NCI-H510A (cell line): ENCODE measurements around the gene ECE2.
A peak's percentile ranks its signal among the peaks of the same experiment; 100 is the strongest.

Experiments used
- DNase-seq: peaks from one replicate; lab custom pipeline; 2025; lab: John Stamatoyannopoulos, UW

ECE2 gene

DNA sequence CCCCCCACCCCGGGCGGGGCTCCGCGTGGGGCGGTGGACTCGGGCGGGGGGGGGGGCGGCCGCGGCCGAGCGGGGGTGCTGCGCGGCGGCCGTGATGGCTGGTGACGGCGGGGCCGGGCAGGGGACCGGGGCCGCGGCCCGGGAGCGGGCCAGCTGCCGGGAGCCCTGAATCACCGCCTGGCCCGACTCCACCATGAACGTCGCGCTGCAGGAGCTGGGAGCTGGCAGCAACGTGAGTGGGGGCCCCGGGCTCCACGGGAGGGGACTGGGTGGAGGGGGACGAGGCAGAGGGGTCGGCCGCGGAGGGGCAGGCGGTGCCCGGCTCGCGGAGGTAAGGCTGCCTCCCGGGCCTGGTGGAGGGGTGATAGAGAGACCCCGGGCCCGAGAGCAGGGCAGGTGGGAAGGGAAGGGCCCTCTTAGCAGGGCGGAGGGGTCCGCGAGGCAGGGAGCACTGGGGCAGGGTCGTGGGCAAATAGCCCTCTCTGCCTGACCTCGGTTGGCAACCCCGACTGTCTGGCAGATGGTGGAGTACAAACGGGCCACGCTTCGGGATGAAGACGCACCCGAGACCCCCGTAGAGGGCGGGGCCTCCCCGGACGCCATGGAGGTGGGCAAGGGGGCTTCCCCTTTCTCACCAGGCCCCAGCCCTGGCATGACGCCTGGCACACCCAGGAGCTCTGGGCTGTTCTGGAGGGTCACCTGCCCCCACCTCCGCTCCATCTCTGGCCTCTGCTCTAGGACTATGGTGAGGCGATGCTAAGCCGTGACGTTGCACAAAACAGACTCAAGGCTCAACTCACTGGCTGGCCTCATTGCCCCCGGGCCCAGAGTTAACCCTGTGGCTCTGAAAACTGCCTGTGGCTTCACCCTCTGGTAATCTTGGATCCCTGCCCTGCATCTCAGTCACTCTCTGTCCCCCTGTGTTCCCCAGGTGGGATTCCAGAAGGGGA, at the start of gene ECE2:
Gene ECE2, plus strand, starts transcription at position 62 of the 950 bp plus-strand sequence. Its CDS starts 132 bp downstream, at position 194.
- DNase-seq: no peak

DNA sequence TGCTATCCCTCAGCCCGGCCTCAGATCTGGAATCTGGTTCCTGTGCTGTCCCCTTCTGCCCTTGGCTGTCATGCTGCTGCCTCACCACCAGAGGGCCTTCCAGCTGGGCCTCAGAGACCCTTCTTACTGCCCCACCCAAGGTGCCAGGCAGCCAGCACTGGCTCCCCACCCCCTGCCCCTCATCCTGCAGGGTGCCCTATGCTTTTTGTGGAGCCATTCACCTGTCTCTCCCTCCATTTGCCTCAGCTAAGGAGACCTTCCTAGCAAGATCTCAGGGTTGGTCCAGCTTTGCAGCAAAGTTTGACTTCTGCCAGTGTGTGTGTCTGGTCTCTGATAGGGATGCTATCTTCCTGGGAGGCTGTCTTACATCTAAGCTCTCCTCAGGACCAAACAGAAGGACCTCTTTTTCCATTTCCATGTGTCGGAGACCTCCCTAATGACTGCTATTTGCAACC, 48.3 kb upstream of the ECE2 start:
- DNase-seq: no peak

DNA sequence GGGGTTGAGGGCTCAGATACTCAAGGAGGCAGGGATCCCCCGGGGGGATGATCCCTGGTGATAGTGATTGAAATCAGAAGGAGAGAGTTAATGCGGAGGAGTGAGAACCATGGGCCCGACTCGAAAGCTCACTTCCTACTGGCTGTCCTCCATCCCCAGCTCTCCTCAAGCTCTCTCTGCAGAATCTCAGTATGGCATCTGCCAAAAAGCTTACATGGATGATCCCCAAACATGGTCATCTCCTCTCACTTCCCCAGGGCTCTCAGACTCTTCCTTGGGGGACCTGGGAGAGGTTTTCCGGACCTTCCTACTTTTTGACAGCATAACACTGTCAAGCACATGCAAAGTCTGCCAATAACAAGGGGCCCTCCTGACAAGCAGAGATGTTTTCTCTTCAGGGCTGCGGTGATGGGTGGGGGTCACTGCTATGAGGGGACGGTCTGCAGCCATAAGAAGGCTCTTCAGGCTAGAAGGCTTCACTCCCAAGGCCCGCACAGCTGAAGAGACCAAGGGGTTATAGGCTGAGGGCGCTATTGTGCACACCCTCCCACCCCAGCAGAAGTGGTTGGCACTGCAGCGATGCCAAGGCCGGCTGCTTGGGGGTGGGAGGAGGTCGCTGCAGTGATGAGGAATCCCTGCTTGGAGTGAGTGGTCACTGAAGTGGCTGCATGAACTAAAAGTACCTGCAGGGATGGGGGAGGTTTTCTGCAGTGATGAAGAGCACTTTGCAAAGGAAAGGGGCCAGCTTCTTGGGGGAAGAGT, 47.3 kb upstream of the ECE2 start:
- no peak for DNase-seq

DNA sequence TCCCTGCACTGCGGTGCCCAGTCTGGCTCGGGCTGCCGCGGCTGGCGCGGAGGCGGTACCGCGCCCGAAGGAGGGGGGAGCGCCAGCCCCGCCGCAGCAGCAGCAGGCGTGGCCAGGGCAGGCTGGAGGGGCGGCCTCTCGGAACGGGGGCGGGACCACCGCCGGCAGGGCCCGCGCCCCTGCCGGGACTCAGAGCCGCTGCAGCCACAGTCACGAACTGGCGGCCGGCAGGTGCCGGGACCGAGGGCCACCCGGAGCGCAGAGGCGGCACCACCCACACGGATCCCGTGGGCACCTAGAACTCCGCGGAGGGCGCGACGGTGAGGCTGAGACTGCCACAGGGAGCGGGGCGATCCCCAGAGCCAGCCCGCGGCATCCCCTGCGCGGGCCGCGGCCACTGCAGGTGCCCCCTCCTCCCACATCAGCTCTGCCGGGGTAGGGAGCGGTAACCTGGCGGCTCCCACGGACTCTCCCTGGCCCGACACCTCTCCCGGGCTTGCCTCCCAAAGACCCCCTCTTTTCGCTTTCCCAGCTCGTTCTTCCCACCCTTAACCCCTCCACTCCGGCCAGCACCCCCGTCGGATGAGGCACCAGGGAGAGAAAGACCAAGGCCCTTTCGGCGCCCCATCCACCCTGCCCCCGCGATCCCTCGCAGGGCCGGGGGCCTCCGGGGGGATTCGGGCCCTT, 46.3 kb upstream of the ECE2 start, which contains the start of gene VWA5B2:
Gene VWA5B2, plus strand, starts transcription at position 192 of the 687 bp plus-strand sequence. CDS start 944 bp downstream, outside the sequence.
- DNase-seq: peak; percentile 78

DNA sequence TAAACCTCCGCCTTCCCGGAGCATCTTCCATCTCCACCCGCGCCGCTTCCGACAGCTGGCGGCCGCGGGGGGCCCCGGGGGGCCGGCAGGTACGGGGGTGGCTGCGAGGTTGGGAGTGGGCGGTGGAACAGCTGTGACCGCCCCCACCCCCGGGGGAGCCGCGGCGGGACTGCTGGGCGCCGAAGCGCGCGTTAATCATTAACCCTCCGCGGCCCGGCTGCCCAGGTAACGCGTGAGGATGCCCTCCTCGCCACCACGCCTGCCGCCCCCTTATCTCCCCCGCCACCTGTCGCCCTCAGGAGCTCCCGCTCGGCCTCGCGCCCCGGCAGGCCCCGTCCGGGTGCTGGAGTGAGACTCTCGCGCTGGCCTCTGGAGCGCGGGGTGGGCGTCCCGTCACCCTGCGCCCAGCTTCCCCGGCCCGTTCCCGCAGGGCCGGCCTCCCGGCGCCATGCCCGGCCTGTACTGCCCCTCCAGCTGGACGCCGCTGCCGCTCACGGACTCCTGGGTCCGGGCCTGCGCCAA, 45.7 kb upstream of the ECE2 start:
- no peak for DNase-seq

DNA sequence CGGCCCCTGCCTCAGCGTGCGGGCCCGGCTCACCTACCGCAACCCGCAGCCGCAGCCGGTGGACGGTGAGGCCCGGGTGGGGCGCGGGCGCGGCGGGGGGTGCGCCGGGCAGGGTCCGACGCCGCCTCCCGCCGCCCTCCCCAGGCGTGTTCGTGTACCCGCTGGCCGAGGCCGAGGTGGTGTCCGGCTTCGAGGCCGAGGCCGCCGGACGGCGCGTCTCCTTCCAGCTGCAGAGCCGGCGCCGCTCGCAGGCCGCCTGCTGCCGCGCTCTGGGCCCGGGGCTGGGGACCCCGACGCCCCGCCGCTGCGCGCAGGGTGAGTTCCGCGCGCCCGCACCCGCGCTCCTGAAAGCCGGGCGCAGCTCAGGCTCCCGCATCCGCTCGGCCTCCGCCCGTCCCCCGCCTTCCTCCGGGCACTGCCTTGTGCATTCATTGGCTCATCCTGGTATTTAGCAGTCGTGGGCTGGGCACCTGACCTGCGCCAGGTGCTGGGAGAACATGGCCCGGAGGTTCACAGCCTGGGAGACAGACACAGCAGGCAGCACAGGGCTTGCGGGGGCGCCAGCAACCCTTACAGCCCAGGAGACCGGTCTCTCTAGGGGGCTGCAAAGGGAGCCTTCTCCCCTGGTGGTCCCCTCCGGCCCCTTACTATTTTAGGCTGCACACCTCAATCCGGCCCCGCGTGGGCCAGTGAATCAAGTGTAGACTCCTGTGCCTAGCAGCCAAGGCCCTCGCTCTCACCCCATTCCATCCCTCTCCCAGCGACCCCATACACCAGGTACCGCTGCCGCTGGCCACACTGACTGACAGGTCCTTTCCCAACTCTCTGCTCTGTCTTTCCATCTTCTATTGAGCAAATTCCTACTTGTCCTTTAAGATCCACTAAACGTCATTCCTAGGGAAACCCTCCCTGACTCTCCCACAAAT, 45.0 kb upstream of the ECE2 start:
- peak; percentile 68 for DNase-seq

DNA sequence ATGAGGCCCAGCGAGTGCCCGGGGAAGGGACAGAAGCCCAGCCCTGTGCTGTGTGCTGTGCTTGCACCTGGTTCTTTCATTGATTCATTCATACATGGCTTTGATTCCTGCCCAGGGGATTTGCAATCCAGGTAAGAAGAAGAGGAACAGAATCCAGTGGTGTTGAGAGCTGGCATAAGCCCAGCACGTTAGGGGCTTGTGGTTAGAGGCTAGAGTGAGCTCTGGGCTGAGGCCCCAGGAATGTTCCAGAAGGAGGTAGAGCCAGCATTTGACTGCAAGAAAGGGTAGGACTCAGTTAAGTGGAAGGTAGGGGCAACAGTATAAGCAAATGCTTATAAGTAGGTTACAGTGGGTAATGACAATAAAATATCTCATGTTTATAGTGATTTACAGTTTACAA, 44.2 kb upstream of the ECE2 start:
- no peak for DNase-seq

DNA sequence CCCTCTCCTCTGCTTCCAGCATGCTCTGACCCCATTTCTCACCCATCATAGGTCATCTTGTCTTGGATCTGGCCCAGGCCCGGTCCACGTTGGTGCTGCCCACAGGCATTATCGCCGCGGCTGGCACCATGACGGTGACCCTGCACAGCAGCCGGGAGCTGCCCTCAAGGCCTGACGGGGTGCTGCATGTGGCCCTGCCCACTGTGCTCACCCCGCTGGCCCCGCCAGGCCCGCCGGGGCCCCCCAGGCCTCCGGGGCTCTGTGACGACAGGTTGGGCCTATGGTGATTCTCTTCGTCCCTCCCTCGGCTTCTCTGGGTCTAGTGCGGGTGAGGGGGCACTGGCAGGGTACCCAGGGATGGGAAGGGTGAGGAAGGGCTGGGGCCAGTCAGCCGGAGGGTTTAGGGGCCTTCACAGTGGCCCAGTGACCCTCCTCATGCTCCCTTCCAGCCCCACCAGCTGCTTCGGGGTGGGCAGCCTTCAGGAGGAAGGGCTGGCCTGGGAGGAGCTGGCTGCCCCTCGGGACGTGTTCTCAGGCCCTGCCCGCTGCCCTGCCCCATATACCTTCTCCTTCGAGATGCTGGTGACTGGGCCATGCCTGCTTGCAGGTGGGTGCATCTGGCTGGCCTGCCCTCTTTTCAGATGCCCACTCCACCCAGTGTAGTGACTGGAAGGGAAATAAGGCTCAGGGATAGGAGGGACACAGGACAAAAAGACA, 42.5 kb upstream of the ECE2 start:
- no peak for DNase-seq

DNA sequence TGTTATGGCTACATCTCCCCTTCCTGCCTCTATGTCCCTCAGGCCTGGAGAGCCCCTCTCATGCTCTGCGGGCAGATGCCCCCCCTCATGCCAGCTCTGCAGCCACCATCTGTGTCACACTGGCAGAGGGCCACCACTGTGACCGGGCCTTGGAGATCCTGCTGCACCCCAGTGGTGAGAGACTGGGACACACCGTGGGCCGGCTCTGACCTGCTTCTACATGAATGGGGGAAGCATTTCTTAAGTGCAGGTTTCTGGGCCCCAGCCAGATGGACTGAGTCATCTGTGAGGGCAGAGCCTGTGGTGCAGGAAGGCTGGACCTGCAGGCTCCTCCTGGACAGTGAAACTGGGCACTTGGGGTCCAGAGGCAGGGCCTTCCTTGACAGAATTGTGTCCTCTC, 41.6 kb upstream of the ECE2 start:
- DNase-seq: no peak

DNA sequence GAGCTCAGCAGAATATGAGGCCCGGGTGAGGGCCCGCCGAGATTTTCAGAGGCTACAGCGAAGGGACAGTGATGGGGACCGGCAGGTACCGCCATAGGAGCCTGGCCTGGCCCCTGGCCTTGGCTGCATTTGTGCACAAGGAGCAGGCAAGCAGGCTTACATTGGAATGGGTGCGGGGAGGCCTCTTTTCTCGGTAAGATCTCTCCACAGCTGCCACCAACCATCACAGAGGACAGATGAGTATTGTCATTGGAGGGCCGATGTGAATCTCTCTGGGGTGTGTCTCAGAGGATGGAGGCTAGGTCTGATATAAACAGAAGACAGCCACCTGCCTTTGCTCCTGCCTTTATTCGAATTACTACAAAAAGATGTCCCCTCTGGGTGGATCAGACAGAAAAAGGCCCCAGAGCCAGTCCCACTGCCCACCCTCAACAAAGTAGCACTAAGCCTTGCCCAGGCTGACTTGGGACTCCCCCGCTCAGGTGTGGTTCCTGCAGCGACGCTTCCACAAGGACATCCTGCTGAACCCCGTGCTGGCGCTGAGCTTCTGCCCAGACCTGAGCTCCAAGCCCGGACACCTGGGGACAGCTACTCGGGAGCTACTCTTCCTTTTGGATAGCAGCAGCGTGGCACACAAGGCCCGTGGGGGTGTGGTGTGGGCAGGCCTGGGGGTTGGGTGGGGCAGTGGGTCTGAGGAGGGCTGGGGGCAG, 41.0 kb upstream of the ECE2 start:
- no peak for DNase-seq

DNA sequence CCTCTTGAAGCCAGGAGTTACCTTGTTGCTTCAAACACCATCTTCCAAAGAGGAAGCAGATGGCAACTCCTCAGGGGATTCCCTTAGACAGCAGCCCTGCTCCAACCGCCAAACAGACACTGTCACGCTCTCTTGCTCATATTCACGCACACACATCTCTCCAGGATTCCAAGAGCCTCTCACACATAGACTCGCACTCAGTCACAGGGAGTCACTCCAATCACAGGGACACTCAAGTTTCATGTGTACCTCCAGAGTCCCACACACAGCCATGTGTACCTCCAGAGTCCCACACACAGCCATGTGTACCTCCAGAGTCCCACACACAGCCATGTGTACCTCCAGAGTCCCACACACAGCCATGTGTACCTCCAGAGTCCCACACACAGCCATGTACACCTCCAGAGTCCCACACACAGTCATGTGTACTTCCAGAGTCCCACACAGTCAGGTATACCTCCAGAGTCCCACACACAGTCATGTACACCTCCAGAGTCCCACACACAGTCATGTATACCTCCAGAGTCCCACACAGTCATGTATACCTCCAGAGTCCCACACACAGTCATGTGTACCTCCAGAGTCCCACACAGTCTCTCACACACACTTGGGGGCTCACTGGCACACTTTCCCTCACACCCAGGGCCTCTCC, 40.3 kb upstream of the ECE2 start:
- DNase-seq: no peak

DNA sequence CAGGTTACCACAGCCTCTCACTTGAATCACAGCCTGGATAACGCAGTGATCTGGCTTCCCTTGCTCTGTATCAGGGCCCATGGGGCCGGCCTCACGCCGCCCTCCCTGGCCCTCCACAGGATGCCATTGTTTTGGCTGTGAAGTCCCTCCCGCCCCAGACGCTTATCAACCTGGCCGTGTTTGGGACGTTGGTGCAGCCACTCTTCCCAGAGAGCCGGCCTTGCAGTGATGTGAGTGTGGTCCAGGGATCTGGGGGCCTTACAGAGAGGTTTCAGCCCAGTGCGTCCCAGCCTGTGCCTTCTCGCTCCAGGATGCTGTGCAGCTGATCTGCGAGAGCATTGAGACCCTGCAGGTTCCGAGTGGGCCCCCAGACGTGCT, 39.8 kb upstream of the ECE2 start:
- DNase-seq: no peak

DNA sequence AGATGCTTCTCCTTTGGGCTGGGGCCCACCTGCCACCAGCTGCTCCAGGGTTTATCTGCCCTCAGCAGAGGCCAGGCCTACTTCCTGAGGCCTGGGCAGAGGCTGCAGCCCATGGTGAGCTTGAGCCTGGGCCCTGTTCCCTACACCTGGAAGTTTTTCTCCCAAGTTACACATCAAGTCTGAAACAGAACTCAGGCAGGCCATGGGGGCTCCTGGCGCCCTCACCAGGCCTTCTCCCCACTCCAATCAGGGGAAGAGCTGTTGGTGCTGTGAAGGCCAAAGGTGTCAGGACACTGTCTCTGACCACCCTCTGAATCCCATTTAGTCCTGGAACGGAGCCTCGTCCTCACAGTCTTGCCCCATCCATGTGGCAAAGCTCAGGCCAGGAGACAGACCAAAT, 39.2 kb upstream of the ECE2 start:
- no peak for DNase-seq

DNA sequence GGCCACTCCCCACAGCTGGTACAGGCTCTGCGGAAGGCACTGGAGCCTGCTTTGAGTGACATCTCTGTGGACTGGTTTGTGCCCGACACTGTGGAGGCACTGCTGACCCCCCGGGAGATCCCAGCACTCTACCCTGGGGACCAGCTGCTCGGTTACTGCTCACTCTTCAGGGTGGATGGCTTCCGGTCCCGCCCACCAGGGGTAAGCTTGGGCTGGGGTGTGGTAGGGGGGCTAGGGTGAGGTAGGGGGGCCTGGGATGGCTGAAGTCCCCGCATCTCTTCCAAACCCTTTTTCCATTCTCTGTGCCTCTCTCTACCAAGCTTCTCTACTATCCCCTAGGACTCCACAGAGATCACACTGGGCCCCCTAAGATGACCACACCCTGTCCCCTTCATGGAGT, 38.6 kb upstream of the ECE2 start:
- no peak for DNase-seq

DNA sequence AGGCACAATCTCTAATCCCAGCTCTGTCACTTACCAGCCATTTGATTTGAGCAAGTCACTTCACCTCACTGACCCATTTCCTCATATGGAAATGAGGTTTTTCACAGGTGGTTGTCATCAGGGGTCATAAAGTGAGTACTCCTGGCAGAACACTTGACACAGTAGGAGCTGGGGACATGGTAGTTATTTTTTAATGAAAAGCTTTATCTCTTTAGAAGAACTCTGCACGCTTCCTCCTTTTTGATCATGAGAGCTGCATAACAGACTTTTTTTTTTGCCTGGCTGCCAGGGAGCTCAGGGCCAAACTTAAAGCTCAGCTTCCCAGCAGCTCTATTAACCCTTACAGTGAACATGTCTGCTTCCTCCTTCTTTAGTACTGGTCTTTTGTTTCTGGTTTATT, 38.0 kb upstream of the ECE2 start:
- DNase-seq: no peak

DNA sequence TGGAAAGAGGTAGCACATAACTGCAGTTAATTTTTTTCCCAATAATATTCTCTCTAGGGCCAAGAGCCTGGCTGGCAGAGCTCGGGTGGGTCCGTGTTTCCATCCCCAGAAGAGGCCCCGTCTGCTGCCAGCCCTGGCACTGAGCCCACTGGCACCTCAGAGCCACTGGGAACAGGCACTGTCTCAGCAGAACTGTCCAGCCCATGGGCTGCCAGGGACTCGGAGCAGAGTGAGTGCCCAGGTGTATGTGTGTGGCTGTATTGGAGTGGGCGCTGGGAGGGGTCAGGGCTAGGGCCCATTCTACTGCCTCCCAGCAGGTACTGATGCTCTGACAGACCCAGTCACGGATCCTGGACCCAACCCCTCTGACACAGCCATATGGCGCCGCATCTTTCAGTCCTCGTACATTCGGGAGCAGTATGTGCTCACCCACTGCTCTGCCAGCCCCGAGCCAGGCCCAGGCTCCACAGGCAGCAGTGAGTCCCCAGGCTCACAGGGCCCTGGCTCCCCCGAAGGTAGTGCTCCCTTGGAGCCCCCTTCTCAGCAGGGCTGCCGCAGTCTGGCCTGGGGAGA, 37.5 kb upstream of the ECE2 start:
- DNase-seq: no peak

DNA sequence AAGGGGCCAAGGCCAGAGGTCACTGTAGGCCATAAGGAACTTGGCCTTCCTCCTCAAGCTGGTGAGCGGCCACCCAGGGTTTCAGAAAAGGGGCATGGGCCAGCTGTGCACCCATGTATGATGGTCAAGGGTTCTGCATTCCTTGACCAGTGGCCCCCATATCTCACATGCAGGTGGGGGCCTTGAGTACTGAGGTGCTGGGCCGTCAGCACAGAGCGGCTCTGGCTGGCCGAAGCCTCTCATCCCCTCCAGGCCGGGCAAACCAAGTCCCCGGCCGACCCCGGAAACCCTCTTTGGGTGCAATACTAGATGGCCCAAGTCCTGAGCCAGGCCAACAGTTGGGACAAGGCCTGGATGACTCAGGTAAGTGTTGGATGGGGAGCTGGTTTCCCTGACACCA, 36.6 kb upstream of the ECE2 start:
- no peak for DNase-seq

DNA sequence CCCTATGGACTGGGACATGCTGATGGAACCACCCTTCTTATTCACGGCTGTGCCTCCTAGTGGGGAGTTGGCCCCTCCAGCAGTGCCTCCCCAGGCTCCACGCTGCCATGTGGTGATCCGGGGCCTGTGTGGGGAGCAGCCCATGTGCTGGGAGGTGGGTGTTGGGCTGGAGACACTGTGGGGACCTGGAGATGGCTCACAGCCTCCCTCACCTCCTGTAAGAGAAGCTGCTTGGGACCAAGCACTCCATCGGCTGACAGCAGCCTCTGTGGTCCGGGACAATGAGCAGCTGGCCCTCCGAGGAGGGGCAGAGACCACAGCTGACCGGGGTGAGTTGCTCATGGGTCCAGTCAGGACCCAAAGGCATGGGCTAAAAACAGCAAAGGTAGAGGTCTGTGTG, 36.1 kb upstream of the ECE2 start:
- no peak for DNase-seq
